Breast epithelium (tissue), 4 donors: ENCODE results near the gene FEV. TPM values are rescaled to one million over a fixed set of nuclear protein-coding genes. Genes with fewer than 3 reads are reported as not detected.

Source experiments
- DNase-seq, 2 donors: peaks; one replicate each; pipeline ENCODE4 v3.0.0-alpha.2; 2019; ENCODE audit warnings: low spot score in 2 of 2
- H3K27ac ChIP-seq, 2 donors: fragments of 200-600 bp; sonication (generic) in 1 of 2; one replicate each; pipeline ENCODE4 v1.5.1; 2016 to 2019; ENCODE audit warnings: mild to moderate bottlenecking in 1 of 2
- H3K27me3 ChIP-seq, 2 donors: fragments of 200-600 bp; sonication (generic) in 1 of 2; one replicate each; pipeline versions ENCODE4 v1.5.1 to v1.6.0; 2017 to 2019; ENCODE audit warnings: control low read depth in 1 of 2, mild to moderate bottlenecking in 1 of 2
- H3K36me3 ChIP-seq: fragments of 200-600 bp; one replicate; pipeline ENCODE4 v1.5.1; 2019
- H3K4me1 ChIP-seq, 2 donors: fragments of 200-600 bp; sonication (generic); one replicate each; pipeline ENCODE4 v1.5.1; 2016 to 2019; ENCODE audit warnings: control low read depth in 1 of 2
- H3K4me3 ChIP-seq, 3 donors: fragments of 200-600 bp; sonication (generic); 1 replicate in 2 of 3; 2 replicates in 1 of 3; pipeline ENCODE4 v1.5.1; 2016 to 2019; ENCODE audit warnings: mild to moderate bottlenecking in 3 of 3, moderate library complexity in 2 of 3
- H3K9me3 ChIP-seq, 2 donors: fragments of 200-600 bp; sonication (generic) in 1 of 2; one replicate each; pipeline ENCODE4 v1.5.1; 2016 to 2019; ENCODE audit warnings: control low read depth in 1 of 2
- POLR2A ChIP-seq: fragments of 450-650 bp; IDR thresholded peaks from one replicate; pipeline ENCODE4 v1.6.1; 2016; ENCODE audit warnings: antibody characterized with exemption, mild to moderate bottlenecking, moderate library complexity
- POLR2AphosphoS5 ChIP-seq, 3 donors: sonication (generic); formaldehyde crosslinking; IDR thresholded peaks; one replicate each; pipeline ENCODE4 v1.6.1; 2017; ENCODE audit warnings: antibody characterized with exemption in 3 of 3
- intact Hi-C: fragments of 100-400 bp; cut with DNase I; formaldehyde crosslinking; loops from one replicate; pipeline ENCODE4 v1.15.1; 2023; ENCODE audit warnings: low total_unique reads
- total RNA-seq, 3 donors: library from RNA; depleted of rRNA; stranded (reverse); fragments of >200 nt; gene quantifications; one replicate each; pipeline ENCODE4 v1.1.0, GENCODE V29; 2016
- TF ChIP-seq, protein P1 (sequence below), 3 donors: fragments of 450-650 bp; IDR thresholded peaks; one replicate each; pipeline ENCODE4 v1.5.1; 2016 to 2017; ENCODE audit warnings: antibody characterized with exemption in 3 of 3, mild to moderate bottlenecking in 3 of 3, moderate library complexity in 3 of 3

The FEV gene
- total RNA-seq, 3 donors from 2014 or later: not detected

DNA sequence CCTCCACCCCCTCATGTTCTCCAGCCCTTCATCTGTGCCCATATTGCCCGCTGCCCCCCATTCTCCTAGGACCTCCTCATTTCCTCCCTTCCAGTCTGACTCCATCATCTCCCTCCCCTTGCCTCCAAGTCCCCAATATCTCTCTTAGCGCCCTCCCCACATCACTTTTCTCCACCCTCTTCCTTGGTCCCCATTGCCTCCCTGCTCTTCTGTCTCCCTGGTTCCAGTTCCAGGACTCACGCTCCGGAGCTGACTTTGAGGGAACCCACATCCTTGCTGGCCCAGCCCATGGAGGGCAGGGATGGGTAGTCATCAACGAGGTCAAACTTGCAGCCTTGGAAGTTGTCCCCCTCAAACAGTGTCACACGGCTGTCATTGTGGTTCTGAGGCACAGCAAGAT is 5.6 kb upstream of the FEV start:
- no peak for TF ChIP-seq POLR2AphosphoS5 (IDR thresholded peaks at IDR 0.05)
- TF ChIP-seq, protein P1, sequence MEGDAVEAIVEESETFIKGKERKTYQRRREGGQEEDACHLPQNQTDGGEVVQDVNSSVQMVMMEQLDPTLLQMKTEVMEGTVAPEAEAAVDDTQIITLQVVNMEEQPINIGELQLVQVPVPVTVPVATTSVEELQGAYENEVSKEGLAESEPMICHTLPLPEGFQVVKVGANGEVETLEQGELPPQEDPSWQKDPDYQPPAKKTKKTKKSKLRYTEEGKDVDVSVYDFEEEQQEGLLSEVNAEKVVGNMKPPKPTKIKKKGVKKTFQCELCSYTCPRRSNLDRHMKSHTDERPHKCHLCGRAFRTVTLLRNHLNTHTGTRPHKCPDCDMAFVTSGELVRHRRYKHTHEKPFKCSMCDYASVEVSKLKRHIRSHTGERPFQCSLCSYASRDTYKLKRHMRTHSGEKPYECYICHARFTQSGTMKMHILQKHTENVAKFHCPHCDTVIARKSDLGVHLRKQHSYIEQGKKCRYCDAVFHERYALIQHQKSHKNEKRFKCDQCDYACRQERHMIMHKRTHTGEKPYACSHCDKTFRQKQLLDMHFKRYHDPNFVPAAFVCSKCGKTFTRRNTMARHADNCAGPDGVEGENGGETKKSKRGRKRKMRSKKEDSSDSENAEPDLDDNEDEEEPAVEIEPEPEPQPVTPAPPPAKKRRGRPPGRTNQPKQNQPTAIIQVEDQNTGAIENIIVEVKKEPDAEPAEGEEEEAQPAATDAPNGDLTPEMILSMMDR (IDR thresholded peaks at IDR 0.05): no peak
- Histone ChIP-seq H3K36me3 (no peaks in the 10 kb centered on the region), H3K27ac (no peak overlapping the region), H3K9me3 (no peaks in the 10 kb centered on the region), H3K27me3 (peaks cover 20 to 99% of the 10 kb centered on the region in 2 donors), H3K4me3 (no peak overlapping the region), H3K4me1 (peaks cover 3 to 14% of the 10 kb centered on the region in 2 donors)
- intact Hi-C loops: no loop called here
- no peak for DNase-seq

DNA sequence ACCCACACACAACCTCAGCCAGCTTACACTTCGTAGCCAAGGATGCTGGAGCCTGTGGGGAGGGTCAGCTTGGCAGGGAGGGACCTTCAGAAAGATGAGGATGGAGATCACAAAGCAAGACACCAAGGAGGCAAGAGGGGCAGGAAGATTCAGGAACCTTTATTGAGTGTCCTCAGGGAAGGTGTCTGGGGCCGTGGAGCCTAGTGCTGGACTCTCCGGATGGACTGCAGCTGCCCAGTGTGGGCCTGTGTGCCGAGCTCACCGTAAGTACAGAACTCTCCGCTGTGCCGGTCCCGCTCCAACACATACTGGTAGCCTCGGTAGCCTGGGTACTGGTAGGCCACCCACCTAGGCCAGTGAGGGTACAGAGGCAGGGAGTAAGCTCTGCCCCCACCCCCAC is 5.1 kb upstream of the FEV start:
- H3K27me3 ChIP-seq: peaks cover 20 to 99% of the 10 kb centered on the region in 2 donors
- no peak overlapping the region for H3K4me3 ChIP-seq
- DNase-seq: no peak
- no peaks in the 10 kb centered on the region for H3K36me3 ChIP-seq
- H3K27ac ChIP-seq: no peak overlapping the region
- intact Hi-C loops: no loop called here
- no peak for TF ChIP-seq POLR2A
- TF ChIP-seq POLR2AphosphoS5 (IDR thresholded peaks at IDR 0.05): no peak
- TF ChIP-seq, protein P1 (IDR thresholded peaks at IDR 0.05): no peak
- H3K4me1 ChIP-seq: peaks cover 3 to 14% of the 10 kb centered on the region in 2 donors
- H3K9me3 ChIP-seq: no peaks in the 10 kb centered on the region

DNA sequence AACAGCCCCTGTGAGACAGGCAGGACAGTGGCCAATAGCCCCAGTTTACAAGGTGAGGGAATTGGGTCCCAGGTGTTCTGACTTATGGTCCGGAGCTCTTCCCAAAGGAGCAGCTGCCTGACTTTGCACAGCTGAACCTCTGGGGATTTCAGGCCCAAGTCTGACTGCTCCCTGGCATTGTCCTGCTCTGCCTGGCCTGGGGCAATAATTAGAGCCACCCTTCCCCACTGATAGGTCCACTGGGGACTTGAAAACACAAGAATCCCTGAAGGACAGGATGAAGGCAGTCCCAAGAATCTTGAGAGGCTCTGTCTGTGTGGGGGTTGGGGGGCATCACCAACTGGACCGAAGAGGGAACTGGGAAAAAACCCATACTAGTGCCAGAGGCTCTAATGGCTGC is 3.7 kb upstream of the FEV start:
- intact Hi-C loops: no loop called here
- Histone ChIP-seq H3K4me1 (peaks cover 0 to 10% of the 10 kb centered on the region in 2 donors), H3K36me3 (no peaks in the 10 kb centered on the region), H3K4me3 (no peak overlapping the region), H3K9me3 (no peaks in the 10 kb centered on the region), H3K27me3 (peaks cover 11 to 99% of the 10 kb centered on the region in 2 donors), H3K27ac (no peak overlapping the region)
- no peak for DNase-seq
- TF ChIP-seq, protein P1 (IDR thresholded peaks at IDR 0.05): no peak

DNA sequence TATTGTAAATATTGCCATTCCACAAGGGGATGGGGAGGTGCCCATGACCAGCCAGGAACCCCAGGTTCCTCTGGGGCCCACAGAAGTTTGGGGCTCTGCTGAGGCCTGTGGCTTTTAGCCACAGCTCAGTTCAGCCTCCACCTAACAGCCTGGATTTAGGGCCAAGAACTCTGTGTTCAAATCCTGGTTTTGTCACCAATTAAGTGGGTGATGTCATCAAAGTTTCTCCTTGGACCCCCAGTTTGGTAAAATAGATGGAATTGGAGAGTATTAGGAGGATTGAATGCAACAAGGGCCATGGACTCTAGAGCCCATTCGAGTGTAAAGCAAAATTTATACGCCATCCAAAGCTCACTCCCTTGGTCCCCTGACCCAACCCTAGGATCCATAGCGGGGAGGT is 3.2 kb upstream of the FEV start:
- Histone ChIP-seq H3K36me3 (no peaks in the 10 kb centered on the region), H3K27ac (no peak overlapping the region), H3K9me3 (no peaks in the 10 kb centered on the region), H3K27me3 (peaks cover 9 to 99% of the 10 kb centered on the region in 2 donors), H3K4me1 (peaks cover 0 to 6% of the 10 kb centered on the region in 2 donors), H3K4me3 (no peak overlapping the region)
- TF ChIP-seq, protein P1 (IDR thresholded peaks at IDR 0.05): no peak
- TF ChIP-seq POLR2AphosphoS5 (IDR thresholded peaks at IDR 0.05): no peak
- no peak for TF ChIP-seq POLR2A
- intact Hi-C loops: no loop called here
- no peak for DNase-seq

DNA sequence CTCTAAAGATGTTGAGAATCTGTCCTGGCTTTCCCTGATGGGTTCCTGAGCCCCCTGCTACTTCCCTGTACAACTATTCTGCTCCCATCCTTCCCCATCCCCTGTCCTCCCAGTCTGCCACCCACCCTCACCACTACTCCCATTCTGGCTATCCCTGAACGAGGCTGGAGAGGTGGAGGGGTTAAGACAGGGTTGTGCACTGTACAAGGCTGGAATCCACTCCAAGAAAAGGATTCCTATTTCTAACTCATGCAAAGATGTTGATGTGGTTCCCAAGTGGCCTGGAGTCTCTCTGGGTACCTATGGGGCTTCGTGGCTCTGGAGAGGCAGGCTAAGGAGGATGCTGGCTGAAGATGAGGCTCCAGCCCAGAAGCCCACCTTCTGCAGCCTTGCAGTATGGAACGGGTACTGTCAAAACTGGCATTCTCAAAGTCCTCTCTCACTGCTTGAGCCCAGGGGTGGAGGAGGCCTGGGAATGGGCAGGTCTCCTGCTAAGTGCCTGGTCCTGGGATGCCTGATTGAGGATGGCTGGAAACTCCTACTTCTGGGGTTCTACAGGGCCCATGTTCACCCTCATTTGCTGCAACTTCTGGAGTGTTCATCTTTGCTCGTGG is 1.3 kb upstream of the FEV start:
- Histone ChIP-seq H3K4me3 (no peak overlapping the region), H3K36me3 (no peaks in the 10 kb centered on the region), H3K9me3 (no peaks in the 10 kb centered on the region), H3K27ac (no peak overlapping the region), H3K4me1 (peaks cover 4 to 10% of the 10 kb centered on the region in 2 donors), H3K27me3 (peaks cover 4 to 99% of the 10 kb centered on the region in 2 donors)
- TF ChIP-seq, protein P1 (IDR thresholded peaks at IDR 0.05): no peak
- no peak for TF ChIP-seq POLR2A
- no peak for TF ChIP-seq POLR2AphosphoS5 (IDR thresholded peaks at IDR 0.05)
- intact Hi-C loops: no loop called here
- no peak for DNase-seq
